HEK293 (cell line): Measurements from ENCODE around the gene GNGT1.
"Not testable (repeated sequence)": the region's sequence is repeated elsewhere in the genome, so short reads cannot be mapped to it uniquely, and the experiment has no call there.

ENCODE experiments used
- CTCF ChIP-seq: fragments of 450-650 bp; formaldehyde crosslinking; IDR thresholded peaks from 2 replicates; pipeline ENCODE4 v1.5.1; 2016; ENCODE audit warnings: missing biosample characterization, missing genetic modification characterization
- REST ChIP-seq: fragments of 450-650 bp; formaldehyde crosslinking; IDR thresholded peaks from 2 replicates; pipeline ENCODE4 v1.5.1; 2016; ENCODE audit warnings: missing biosample characterization, missing genetic modification characterization
- ZBTB17 ChIP-seq: fragments of 450-650 bp; formaldehyde crosslinking; IDR thresholded peaks from 2 replicates; pipeline ENCODE4 v1.5.1; 2016; ENCODE audit warnings: missing biosample characterization, missing genetic modification characterization
- ZBTB26 ChIP-seq: fragments of 450-650 bp; formaldehyde crosslinking; optimal IDR thresholded peaks from 2 replicates; pipeline ENCODE3; 2016; ENCODE audit warnings: missing biosample characterization, mild to moderate bottlenecking, missing genetic modification characterization
- ZNF221 ChIP-seq: fragments of 450-650 bp; formaldehyde crosslinking; IDR thresholded peaks from 2 replicates; pipeline ENCODE4 v1.5.1; 2017; ENCODE audit warnings: missing biosample characterization, missing genetic modification characterization, borderline replicate concordance
- ZNF416 ChIP-seq: fragments of 450-650 bp; formaldehyde crosslinking; IDR thresholded peaks from 2 replicates; pipeline ENCODE4 v1.5.1; 2016; ENCODE audit warnings: missing biosample characterization, missing genetic modification characterization
- ZNF423 ChIP-seq: fragments of 450-650 bp; formaldehyde crosslinking; IDR thresholded peaks from 2 replicates; pipeline ENCODE4 v1.5.1; 2016; ENCODE audit warnings: missing biosample characterization, missing genetic modification characterization
- ZNF514 ChIP-seq: fragments of 450-650 bp; formaldehyde crosslinking; IDR thresholded peaks from 2 replicates; pipeline ENCODE4 v1.5.1; 2016; ENCODE audit warnings: missing biosample characterization, missing genetic modification characterization
- ZNF561 ChIP-seq: fragments of 450-650 bp; IDR thresholded peaks from 2 replicates; pipeline ENCODE4 v1.5.1; 2018; ENCODE audit warnings: missing biosample characterization, missing genetic modification characterization, borderline replicate concordance
- ZNF600 ChIP-seq: fragments of 450-650 bp; formaldehyde crosslinking; IDR thresholded peaks from 2 replicates; pipeline ENCODE4 v1.5.1; 2016; ENCODE audit warnings: missing biosample characterization, missing genetic modification characterization
- ZNF623 ChIP-seq: fragments of 450-650 bp; formaldehyde crosslinking; IDR thresholded peaks from 2 replicates; pipeline ENCODE4 v1.5.1; 2016; ENCODE audit warnings: missing biosample characterization, missing genetic modification characterization
- ZNF639 ChIP-seq: fragments of 450-650 bp; formaldehyde crosslinking; IDR thresholded peaks from 2 replicates; pipeline ENCODE4 v1.5.1; 2016; ENCODE audit warnings: missing biosample characterization, missing genetic modification characterization
- ZNF654 ChIP-seq: fragments of 450-650 bp; formaldehyde crosslinking; IDR thresholded peaks from 2 replicates; pipeline ENCODE4 v1.5.1; 2016; ENCODE audit warnings: low read depth, missing biosample characterization, missing genetic modification characterization

GRCh38 chr7:93915888-93916287 is 9.5 kb downstream of the GNGT1 start:
- TF ChIP-seq REST (tag by site-specific recombination); CTCF; ZNF514; ZNF654; ZNF423; ZNF221 (tag by site-specific recombination); ZNF639 (tag by site-specific recombination); ZNF600; ZNF416 (tag by site-specific recombination); ZNF561 (tag by site-specific recombination); ZNF623 (tag by site-specific recombination); ZBTB26 (tag by site-specific recombination); ZBTB17 (tag by site-specific recombination): not testable (repeated sequence)
